Activated T-helper 1 cell treated with anti-CD3 and anti-CD28 coated beads, Interleukin-12 subunit alpha, Interleukin-12 subunit beta, Interleukin-2, Interleukin-4 antibody, amounts not matched to agents 30 ng/mL and 10 ng/mL and 1 ng/mL, durations not matched to agents 14 hours and 24 hours and 36 hours (primary cell): Measurements from ENCODE around the gene PPP6R2. TPM values are rescaled to one million over a fixed set of nuclear protein-coding genes. Genes with fewer than 3 reads are reported as not detected.
A peak's percentile ranks its signal among the peaks of the same experiment; 100 is the strongest.

Experiments
- DNase-seq: peaks from one replicate; pipeline ENCODE4 v3.0.0; 2021; ENCODE audit warnings: low spot score
- H3K27ac Mint-ChIP-seq: one replicate; pipeline ENCODE4 v1.8.0; 2021; ENCODE audit warnings: mild to moderate bottlenecking, mixed read lengths
- H3K27me3 Mint-ChIP-seq: one replicate; pipeline ENCODE4 v1.8.0; 2022; ENCODE audit warnings: mild to moderate bottlenecking, moderate library complexity, mixed read lengths; ENCODE audit not compliant: insufficient read depth
- H3K36me3 Mint-ChIP-seq: one replicate; pipeline ENCODE4 v1.8.0; 2021; ENCODE audit warnings: low read depth, mixed read lengths
- H3K4me1 Mint-ChIP-seq: one replicate; pipeline ENCODE4 v1.8.0; 2021; ENCODE audit warnings: low read depth, mixed read lengths
- H3K4me3 Mint-ChIP-seq: one replicate; pipeline ENCODE4 v1.8.0; 2021; ENCODE audit warnings: mild to moderate bottlenecking, moderate library complexity, mixed read lengths
- H3K9me3 Mint-ChIP-seq: one replicate; pipeline ENCODE4 v1.8.0; 2021; ENCODE audit warnings: mixed read lengths
- intact Hi-C: fragments of 100-400 bp; cut with micrococcal nuclease; formaldehyde crosslinking; loops from one replicate; pipeline ENCODE4 v1.15.1; 2024
- total RNA-seq: library from RNA; stranded (reverse); gene quantifications from 2 replicates; pipeline ENCODE4 v1.2.3, GENCODE V29; 2022

The PPP6R2 gene
- total RNA-seq, 1 donor from 2014 or later, result 46.0 TPM

- Mint-ChIP-seq H3K4me1 (peaks cover 6% of the 10 kb centered on the region), H3K4me3 (no peak overlapping the region), H3K27ac (no peak overlapping the region), H3K27me3 (peaks cover 9% of the 10 kb centered on the region), H3K9me3 (no peaks in the 10 kb centered on the region), H3K36me3 (no peaks in the 10 kb centered on the region)
- intact Hi-C loops, result no loop called here
- DNase-seq, result no peak
Observed at GRCh38 chr22:50301581-50301991, 41.5 kb upstream of the PPP6R2 start.

DNA sequence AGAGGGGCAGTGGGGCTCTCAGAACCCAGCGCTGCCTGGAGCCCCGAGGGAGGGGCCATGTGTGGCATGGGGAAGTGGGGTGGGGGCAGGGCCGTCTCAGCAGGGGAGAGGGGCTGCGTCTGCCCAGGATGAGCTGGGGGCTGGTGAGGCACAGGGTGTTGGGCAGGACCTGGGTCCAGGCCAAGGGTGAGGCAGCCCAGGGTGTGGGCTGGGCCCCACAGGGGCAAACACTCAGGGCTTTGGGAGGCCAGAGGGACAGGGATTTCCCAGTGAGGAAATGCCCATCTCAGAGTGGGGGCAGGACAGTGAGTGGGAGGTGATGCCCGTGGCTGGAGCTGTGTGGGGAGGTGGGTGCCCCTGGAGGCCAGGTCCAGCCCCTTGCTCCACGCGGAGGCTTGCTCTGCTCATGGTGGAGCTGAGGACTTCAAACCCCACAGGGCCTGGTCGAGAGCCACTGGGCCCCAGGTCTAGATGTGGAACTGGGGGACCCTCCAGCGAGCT, 41.0 kb upstream of the PPP6R2 start:
- Mint-ChIP-seq H3K4me3 (no peak overlapping the region), H3K27me3 (peaks cover 9% of the 10 kb centered on the region), H3K27ac (no peak overlapping the region), H3K4me1 (peaks cover 6% of the 10 kb centered on the region), H3K36me3 (no peaks in the 10 kb centered on the region), H3K9me3 (no peaks in the 10 kb centered on the region)
- no peak for DNase-seq
- intact Hi-C loops, result no loop called here

DNA sequence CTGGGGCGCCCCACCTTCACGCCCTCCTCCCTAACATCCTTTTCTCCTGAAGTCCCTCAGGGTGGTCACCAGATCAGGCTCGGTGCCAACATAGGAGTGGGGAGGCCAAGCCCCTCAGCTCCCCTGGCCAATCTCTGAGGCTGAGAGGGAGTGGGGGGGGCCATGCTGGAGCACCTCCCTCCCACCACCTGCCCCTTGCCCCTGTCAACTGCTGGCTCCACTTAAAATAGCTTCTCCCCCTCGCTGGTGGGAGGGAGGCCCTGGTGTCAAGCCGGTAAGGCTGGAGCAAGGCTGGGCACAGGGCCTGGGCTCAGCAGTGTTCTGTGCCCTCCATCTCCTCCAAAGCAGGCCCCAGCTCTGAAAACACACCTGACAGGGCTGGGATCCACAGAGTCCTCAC, 40.6 kb upstream of the PPP6R2 start:
- no peak for DNase-seq
- intact Hi-C loops, result no loop called here
- Mint-ChIP-seq H3K9me3 (no peaks in the 10 kb centered on the region), H3K27ac (no peak overlapping the region), H3K4me3 (no peak overlapping the region), H3K27me3 (peaks cover 9% of the 10 kb centered on the region), H3K36me3 (no peaks in the 10 kb centered on the region), H3K4me1 (peaks cover 6% of the 10 kb centered on the region)

GRCh38 chr22:50303515-50303847, 39.6 kb upstream of the PPP6R2 start:
- Mint-ChIP-seq H3K4me1 (peaks cover 6% of the 10 kb centered on the region), H3K27me3 (peaks cover 5% of the 10 kb centered on the region), H3K36me3 (no peaks in the 10 kb centered on the region), H3K9me3 (no peaks in the 10 kb centered on the region), H3K4me3 (no peak overlapping the region), H3K27ac (no peak overlapping the region)
- DNase-seq, result no peak
- intact Hi-C loops, result no loop called here

DNA sequence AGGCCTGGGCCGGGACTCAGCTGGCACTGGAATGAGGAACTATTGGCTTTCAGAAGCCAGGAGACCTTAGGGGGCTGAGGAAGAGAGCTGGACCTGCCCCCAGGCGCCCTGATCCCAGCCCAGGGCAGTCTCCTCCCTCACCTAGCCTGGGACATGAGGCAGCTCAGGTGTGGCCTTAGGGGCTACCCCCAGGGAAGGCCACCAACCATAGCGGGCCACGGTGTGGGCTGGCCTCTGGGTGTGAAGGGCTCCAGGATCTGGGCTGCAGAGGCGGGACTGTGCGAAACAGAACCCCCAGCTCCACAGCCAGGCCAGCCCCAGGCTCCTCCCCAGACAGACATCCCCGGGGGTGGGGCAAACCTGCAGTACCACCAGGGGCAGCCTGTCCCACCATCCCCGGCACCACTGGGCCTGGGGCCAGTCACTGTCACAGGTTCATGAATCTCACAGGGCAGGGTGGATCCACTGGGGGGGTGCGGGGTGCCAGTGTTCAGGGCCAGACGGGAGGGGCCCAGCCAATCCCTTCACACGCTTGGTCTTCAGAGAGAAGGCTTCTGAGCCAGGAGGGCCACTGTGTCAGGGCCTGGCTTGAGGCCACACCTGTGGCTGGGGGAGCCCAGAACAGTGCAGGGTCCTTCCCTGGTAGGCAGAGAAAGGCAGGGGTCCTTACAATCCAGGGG, 39.1 kb upstream of the PPP6R2 start:
- Mint-ChIP-seq H3K36me3 (no peaks in the 10 kb centered on the region), H3K27me3 (peaks cover 5% of the 10 kb centered on the region), H3K4me1 (peaks cover 6% of the 10 kb centered on the region), H3K9me3 (no peaks in the 10 kb centered on the region), H3K4me3 (peak overlapping the region; percentile 66), H3K27ac (peak overlapping the region; percentile 40)
- intact Hi-C loops, result no loop called here
- DNase-seq, result no peak

DNA sequence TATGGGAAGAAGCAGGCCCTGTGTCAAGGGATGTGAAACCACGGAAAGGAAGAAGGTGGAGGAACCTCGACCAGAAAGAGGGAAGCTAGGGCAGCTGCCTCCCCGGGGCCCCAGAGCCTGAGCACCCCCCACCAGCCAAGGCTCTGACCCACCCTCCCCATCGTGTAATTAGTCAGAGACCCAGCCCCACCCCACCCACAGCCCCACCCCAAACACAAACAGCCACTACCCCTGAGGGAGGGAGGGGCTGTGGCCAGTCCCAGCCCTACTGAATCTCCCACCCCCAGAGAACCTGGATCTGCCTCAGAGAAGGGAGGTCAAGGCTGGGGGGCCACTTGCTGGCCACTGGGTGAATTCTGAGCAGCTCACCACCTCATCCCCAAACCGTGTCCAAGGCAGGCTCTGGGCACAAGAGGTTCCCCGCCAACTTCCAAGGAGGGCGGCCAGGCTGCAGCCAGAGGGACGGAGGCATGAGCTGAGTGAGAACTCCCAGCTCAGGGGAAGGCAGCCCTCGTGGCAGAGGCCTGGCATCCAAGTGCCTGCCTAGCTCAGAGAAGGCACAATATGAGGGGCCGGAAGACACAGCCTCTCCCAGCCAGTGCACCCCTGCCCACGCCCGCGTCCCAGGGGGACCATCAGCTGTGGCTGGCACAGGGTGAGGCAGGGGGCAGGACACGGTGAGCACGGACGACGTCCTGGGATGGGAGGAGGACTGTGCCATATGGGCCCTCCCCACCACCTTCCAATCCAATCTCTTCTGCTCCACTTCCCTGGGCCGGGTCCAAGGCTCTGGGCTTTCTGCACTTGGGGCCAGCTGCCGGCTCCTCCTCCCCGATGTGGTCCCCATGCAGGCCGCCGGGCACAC, 38.4 kb upstream of the PPP6R2 start:
- Mint-ChIP-seq H3K4me3 (peak overlapping the region; percentile 66), H3K36me3 (no peaks in the 10 kb centered on the region), H3K27me3 (peaks cover 8% of the 10 kb centered on the region), H3K4me1 (peaks cover 6% of the 10 kb centered on the region), H3K27ac (peak overlapping the region; percentile 40), H3K9me3 (no peaks in the 10 kb centered on the region)
- no peak for DNase-seq
- intact Hi-C loops, result no loop called here

DNA sequence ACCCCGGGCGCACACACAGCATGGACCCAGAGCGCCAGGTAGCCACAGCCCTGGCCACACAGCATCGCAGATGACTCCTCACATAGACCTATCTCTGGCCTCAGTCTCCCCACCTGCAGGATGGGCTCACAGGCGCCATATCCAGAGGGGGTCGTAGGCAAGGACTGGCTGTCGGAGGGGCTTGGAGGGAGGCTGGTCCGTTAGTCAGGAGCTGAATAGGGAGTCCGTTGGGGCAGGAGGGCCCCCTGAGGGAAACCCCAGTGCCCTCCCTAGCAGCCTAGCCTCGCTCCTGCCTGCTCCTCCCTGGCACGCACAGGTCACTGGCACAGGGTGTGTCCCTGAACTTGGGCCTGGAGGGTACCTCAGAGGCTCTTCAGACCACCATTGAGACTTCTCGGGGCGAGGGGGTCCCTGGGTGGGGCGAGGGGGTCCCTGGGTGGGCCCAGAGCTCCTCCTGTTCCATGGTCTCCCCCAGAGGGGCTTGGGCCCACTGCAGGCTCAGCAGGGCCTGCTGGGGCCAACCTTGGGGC, 37.7 kb upstream of the PPP6R2 start:
- intact Hi-C loops, result no loop called here
- Mint-ChIP-seq H3K9me3 (no peaks in the 10 kb centered on the region), H3K27ac (no peak overlapping the region), H3K4me1 (peaks cover 6% of the 10 kb centered on the region), H3K27me3 (peaks cover 10% of the 10 kb centered on the region), H3K36me3 (no peaks in the 10 kb centered on the region), H3K4me3 (no peak overlapping the region)
- no peak for DNase-seq

DNA sequence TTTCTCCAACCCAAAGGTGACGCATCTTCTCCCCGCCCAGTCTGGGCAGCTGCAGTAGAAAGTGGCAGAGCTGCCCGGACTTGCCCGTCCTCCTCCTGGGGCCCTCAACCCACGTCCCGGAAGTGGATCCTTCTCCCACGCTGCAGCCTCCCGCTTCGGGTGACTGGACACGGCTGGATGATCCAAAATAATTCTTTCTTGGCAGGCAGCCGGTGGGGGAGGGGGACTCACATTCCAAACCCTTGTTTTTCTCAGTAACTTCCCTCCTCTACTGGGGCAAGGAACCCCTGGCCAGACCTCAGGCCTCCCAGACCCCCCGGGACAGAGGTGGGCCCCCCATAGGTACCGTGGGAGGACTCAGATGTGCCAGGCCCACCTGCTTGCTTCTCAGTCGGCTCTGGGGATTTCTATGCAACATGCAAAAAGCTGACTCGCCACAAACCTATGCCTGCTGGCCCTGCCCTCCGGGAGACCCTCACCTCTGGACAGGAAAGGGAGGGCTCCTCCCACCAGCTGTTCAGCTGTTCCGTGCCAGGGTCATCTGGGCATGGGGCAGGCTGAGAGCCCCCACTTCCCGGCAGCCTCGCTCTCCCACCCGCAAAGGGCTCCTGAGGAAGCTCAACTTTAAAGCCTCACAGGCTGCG, 37.1 kb upstream of the PPP6R2 start:
- Mint-ChIP-seq H3K4me1 (peaks cover 6% of the 10 kb centered on the region), H3K27ac (no peak overlapping the region), H3K27me3 (peaks cover 10% of the 10 kb centered on the region), H3K9me3 (no peaks in the 10 kb centered on the region), H3K36me3 (no peaks in the 10 kb centered on the region), H3K4me3 (peak overlapping the region; percentile 64)
- intact Hi-C loops, result no loop called here
- no peak for DNase-seq

GRCh38 chr22:50306753-50307749, 36.1 kb upstream of the PPP6R2 start, which contains the start of gene PLXNB2:
TSS of gene PLXNB2 (minus strand) at chr22:50307646. CDS start at chr22:50290584, 17,062 bp downstream.
- Mint-ChIP-seq H3K4me3 (peak within 1 kb of the TSS; percentile 30), H3K9me3 (no peaks in the 10 kb centered on the region), H3K4me1 (peaks cover 6% of the 10 kb centered on the region), H3K36me3 (no peaks in the 10 kb centered on the region), H3K27me3 (peaks cover 10% of the 10 kb centered on the region), H3K27ac (no peak within 1 kb of the TSS)
- intact Hi-C loops, result no loop called here
- DNase-seq, result no peak

DNA sequence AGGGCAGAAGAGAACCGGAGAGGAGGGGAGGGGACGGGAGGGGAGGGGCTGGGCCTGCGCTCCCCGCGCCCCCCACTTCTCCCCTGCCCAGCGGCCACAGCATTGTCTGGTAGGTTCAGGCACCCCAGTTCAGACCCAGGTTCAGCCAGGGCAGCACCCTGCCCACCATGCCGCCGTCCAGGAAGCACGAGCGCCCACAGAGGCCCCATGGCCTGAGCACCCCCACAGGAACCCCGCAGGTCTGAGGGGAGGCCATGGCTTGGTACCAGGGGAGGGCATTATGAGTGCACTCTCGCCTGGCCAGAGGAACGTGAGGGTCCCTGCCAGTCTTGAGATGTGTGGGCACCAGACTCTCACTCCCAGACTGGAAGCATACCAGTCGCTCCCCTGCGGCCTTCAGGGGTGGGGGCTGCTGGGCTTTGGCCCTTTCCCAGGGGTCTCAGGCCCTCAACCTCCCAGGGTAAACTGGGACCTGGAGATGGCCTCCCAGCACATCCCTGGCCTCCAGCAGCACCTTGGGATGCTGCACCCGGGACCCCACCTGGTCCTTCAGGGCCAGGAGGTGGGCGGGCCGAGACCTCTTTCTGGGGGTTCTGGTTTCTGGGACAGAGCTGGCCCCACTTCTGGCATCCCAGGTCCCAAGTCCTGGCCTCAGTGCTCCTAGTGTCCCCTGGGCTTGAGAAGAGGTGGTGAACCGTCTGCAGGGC, 35.1 kb upstream of the PPP6R2 start:
- Mint-ChIP-seq H3K4me1 (peaks cover 6% of the 10 kb centered on the region), H3K9me3 (no peaks in the 10 kb centered on the region), H3K27me3 (peaks cover 10% of the 10 kb centered on the region), H3K4me3 (peak overlapping the region; percentile 30), H3K36me3 (no peaks in the 10 kb centered on the region), H3K27ac (no peak overlapping the region)
- intact Hi-C loops, result no loop called here
- no peak for DNase-seq

- peaks cover 10% of the 10 kb centered on the region for H3K27me3 Mint-ChIP-seq
- DNase-seq, result no peak
- H3K9me3 Mint-ChIP-seq, result no peaks in the 10 kb centered on the region
- peaks cover 6% of the 10 kb centered on the region for H3K4me1 Mint-ChIP-seq
- peak overlapping the region; percentile 64 for H3K4me3 Mint-ChIP-seq
- no peak overlapping the region for H3K27ac Mint-ChIP-seq
- intact Hi-C loops, result no loop called here
- H3K36me3 Mint-ChIP-seq, result no peaks in the 10 kb centered on the region
Observed at GRCh38 chr22:50308597-50308935, 34.6 kb upstream of the PPP6R2 start.
